Mesenchymal stem cell (in vitro differentiated cells and primary cell): ENCODE measurements around the gene ZSWIM3.
A peak's percentile ranks its signal among the peaks of the same experiment; 100 is the strongest.

Source experiments
- DNase-seq: peaks from one replicate; pipeline ENCODE4 v3.0.0-alpha.2; 2013
- H2AFZ ChIP-seq: one replicate; pipeline ENCODE4 v1.6.1; 2013; ENCODE audit warnings: low read depth, mild to moderate bottlenecking, control low read depth, inconsistent platforms, low read length, moderate library complexity
- H2AK5ac ChIP-seq: 2 replicates; pipeline ENCODE4 v1.6.1; 2013; ENCODE audit warnings: low read length, moderate library complexity, mild to moderate bottlenecking, inconsistent platforms; ENCODE audit not compliant: severe bottlenecking
- H2BK120ac ChIP-seq: one replicate; pipeline ENCODE4 v1.6.1; 2013; ENCODE audit warnings: low read depth, mild to moderate bottlenecking, inconsistent platforms, low read length, moderate library complexity
- H2BK12ac ChIP-seq, 2 experiments: one replicate each; pipeline ENCODE4 v1.6.1; 2013; ENCODE audit warnings: inconsistent platforms in 2 of 2, low read length in 2 of 2, mild to moderate bottlenecking in 2 of 2, moderate library complexity in 2 of 2, control low read depth in 1 of 2
- H2BK15ac ChIP-seq: one replicate; pipeline ENCODE4 v1.6.1; 2013; ENCODE audit warnings: mild to moderate bottlenecking, low read depth, inconsistent platforms; ENCODE audit not compliant: poor library complexity, severe bottlenecking
- H2BK5ac ChIP-seq: 2 replicates; pipeline ENCODE4 v1.6.1; 2013; ENCODE audit warnings: low read depth, mild to moderate bottlenecking, low read length, control low read depth, inconsistent platforms; ENCODE audit not compliant: poor library complexity, severe bottlenecking
- H3K14ac ChIP-seq, 2 experiments: one replicate each; pipeline ENCODE4 v1.6.1; 2013; ENCODE audit warnings: inconsistent platforms in 2 of 2, low read length in 2 of 2, control low read depth in 1 of 2, mild to moderate bottlenecking in 1 of 2, moderate library complexity in 1 of 2
- H3K18ac ChIP-seq, 2 experiments: one replicate each; pipeline ENCODE4 v1.6.1; 2013; ENCODE audit warnings: inconsistent platforms in 2 of 2, low read length in 2 of 2, control low read depth in 1 of 2, low read depth in 1 of 2, mild to moderate bottlenecking in 1 of 2
- H3K23ac ChIP-seq, 2 experiments: one replicate each; pipeline ENCODE4 v1.6.1; 2013; ENCODE audit warnings: inconsistent platforms in 2 of 2, low read length in 2 of 2, mild to moderate bottlenecking in 2 of 2, moderate library complexity in 2 of 2, control low read depth in 1 of 2
- H3K27ac ChIP-seq: 2 replicates; pipeline ENCODE4 v1.5.1; 2013; ENCODE audit warnings: mild to moderate bottlenecking, moderate library complexity, low read length, control low read depth, inconsistent platforms; ENCODE audit not compliant: poor library complexity, severe bottlenecking
- H3K27me3 ChIP-seq, 2 experiments: 2 replicates each; pipeline versions ENCODE4 v1.6.1 to v1.7.0; 2013; ENCODE audit warnings: low read length in 2 of 2, mild to moderate bottlenecking in 2 of 2, moderate library complexity in 2 of 2, control low read depth in 1 of 2, inconsistent platforms in 1 of 2; ENCODE audit not compliant: control insufficient read depth in 1 of 2, insufficient read depth in 1 of 2
- H3K36me3 ChIP-seq, 2 experiments: 2 replicates each; pipeline versions ENCODE4 v1.6.1 to v1.7.0; 2013; ENCODE audit warnings: low read length in 2 of 2, control low read depth in 1 of 2, inconsistent platforms in 1 of 2, low read depth in 1 of 2, mild to moderate bottlenecking in 1 of 2; ENCODE audit not compliant: insufficient read depth in 2 of 2, control insufficient read depth in 1 of 2
- H3K4ac ChIP-seq, 2 experiments: one replicate each; pipeline ENCODE4 v1.6.1; 2013; ENCODE audit warnings: inconsistent platforms in 2 of 2, low read length in 2 of 2, mild to moderate bottlenecking in 2 of 2, moderate library complexity in 2 of 2, control low read depth in 1 of 2, low read depth in 1 of 2
- H3K4me1 ChIP-seq: 2 replicates; pipeline ENCODE4 v1.6.1; 2013; ENCODE audit warnings: low read depth, low read length, control low read depth; ENCODE audit not compliant: control insufficient read depth, insufficient read depth
- H3K4me2 ChIP-seq: 2 replicates; pipeline ENCODE4 v1.6.1; 2013; ENCODE audit warnings: low read length, mild to moderate bottlenecking, inconsistent platforms; ENCODE audit not compliant: poor library complexity, severe bottlenecking
- H3K4me3 ChIP-seq, 2 experiments: 2 replicates each; pipeline versions ENCODE4 v1.5.1 to v1.7.0; 2013; ENCODE audit warnings: low read length in 2 of 2, mild to moderate bottlenecking in 2 of 2, control low read depth in 1 of 2, low read depth in 1 of 2; ENCODE audit not compliant: insufficient read depth in 1 of 2
- H3K79me1 ChIP-seq: replicated peaks from 2 replicates; pipeline ENCODE4 v1.6.1; 2013; ENCODE audit warnings: mild to moderate bottlenecking, control low read depth, low read length, inconsistent platforms; ENCODE audit not compliant: poor library complexity, severe bottlenecking
- H3K9ac ChIP-seq: 2 replicates; pipeline ENCODE4 v1.7.0; 2013; ENCODE audit warnings: mild to moderate bottlenecking, low read length, moderate library complexity
- H3K9me3 ChIP-seq: 2 replicates; pipeline ENCODE4 v1.7.0; 2013; ENCODE audit warnings: mild to moderate bottlenecking, low read length; ENCODE audit not compliant: control insufficient read depth
- H4K8ac ChIP-seq: one replicate; pipeline ENCODE4 v1.6.1; 2013; ENCODE audit warnings: inconsistent platforms, mild to moderate bottlenecking, low read length, moderate library complexity
- H4K91ac ChIP-seq: one replicate; pipeline ENCODE4 v1.6.1; 2013; ENCODE audit warnings: mild to moderate bottlenecking, low read length, inconsistent platforms
- WGBS: methylation state at CpG from one replicate; pipeline ENCODE4 v1.1.7; 2013; ENCODE audit warnings: mixed read lengths; 5-methylcytosine and 5-hydroxymethylcytosine counted together

ZSWIM3 gene

GRCh38 chr20:45857882-45858216 lies 435 bp downstream of the ZSWIM3 start:
- Histone ChIP-seq H3K4me1 (peaks cover 23% of the 10 kb centered on the region), H3K4me3 (peak overlapping the region; percentile 59 to 94), H3K18ac (peak overlapping the region; percentile 1 to 34), H3K9me3 (no peaks in the 10 kb centered on the region), H3K79me1 (peaks cover 35% of the 10 kb centered on the region), H2AFZ (peak overlapping the region; percentile 49), H3K9ac (peak overlapping the region; percentile 90), H3K4ac (peak overlapping the region in 1 of 2 experiments; percentile 88), H2BK5ac (no peak overlapping the region), H3K27me3 (no peaks in the 10 kb centered on the region), H4K91ac (peak overlapping the region; percentile 34), H2BK15ac (peak overlapping the region; percentile 8), H3K14ac (peak overlapping the region in 1 of 2 experiments; percentile 21), H3K27ac (peak overlapping the region; percentile 12), H3K23ac (no peak overlapping the region), H2AK5ac (peak overlapping the region; percentile 57), H2BK120ac (no peak overlapping the region), H4K8ac (peak overlapping the region; percentile 96), H2BK12ac (no peak overlapping the region), H3K4me2 (peak overlapping the region; percentile 64), H3K36me3 (peaks cover 5 to 21% of the 10 kb centered on the region in 2 experiments)
- no peak for DNase-seq
- WGBS, result 8% methylated on average over 4 of the region's 13 CpGs

DNA sequence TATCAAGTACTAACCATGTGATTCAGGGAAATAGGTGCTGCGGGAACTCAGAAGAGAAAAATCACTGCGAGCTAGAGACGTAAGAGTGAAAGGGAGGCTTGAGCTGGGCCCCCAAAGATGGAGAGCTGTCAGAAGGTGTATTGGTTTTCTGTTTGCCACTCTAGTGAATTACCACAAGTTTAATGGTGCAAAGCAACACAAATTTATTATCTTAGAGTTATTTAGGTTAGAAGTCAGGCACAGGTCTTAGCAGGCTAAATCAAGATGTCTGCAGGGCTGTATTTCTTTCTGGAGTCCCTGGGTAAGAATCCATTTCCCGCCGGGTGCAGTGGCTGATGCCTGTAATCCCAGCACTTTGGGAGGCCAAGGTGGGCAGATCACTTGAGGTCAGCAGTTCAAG lies 2.5 kb downstream of the ZSWIM3 start:
- Histone ChIP-seq H2BK15ac (no peak overlapping the region), H2AK5ac (no peak overlapping the region), H3K9me3 (no peaks in the 10 kb centered on the region), H3K18ac (no peak overlapping the region), H4K91ac (no peak overlapping the region), H3K27ac (no peak overlapping the region), H3K4me3 (no peak overlapping the region), H2BK12ac (no peak overlapping the region), H3K4ac (no peak overlapping the region), H4K8ac (no peak overlapping the region), H3K23ac (no peak overlapping the region), H3K36me3 (peaks cover 3% of the 10 kb centered on the region in 2 experiments), H3K4me1 (peaks cover 21% of the 10 kb centered on the region), H3K9ac (no peak overlapping the region), H3K79me1 (peaks cover 27% of the 10 kb centered on the region), H2AFZ (no peak overlapping the region), H3K14ac (no peak overlapping the region), H2BK5ac (no peak overlapping the region), H3K4me2 (no peak overlapping the region), H3K27me3 (no peaks in the 10 kb centered on the region), H2BK120ac (no peak overlapping the region)
- DNase-seq, result no peak
- WGBS, result 100% methylated on average over 5 of the region's 5 CpGs

GRCh38 chr20:45860560-45861220 lies 3.3 kb downstream of the ZSWIM3 start:
- H3K4me3 ChIP-seq, result no peak overlapping the region
- H3K36me3 ChIP-seq, result no peaks in the 10 kb centered on the region
- H3K18ac ChIP-seq, result no peak overlapping the region
- H2BK120ac ChIP-seq, result no peak overlapping the region
- no peak overlapping the region for H2AFZ ChIP-seq
- H3K4ac ChIP-seq, result no peak overlapping the region
- H3K4me2 ChIP-seq, result no peak overlapping the region
- H3K14ac ChIP-seq, result no peak overlapping the region
- no peaks in the 10 kb centered on the region for H3K9me3 ChIP-seq
- H3K4me1 ChIP-seq, result peaks cover 19% of the 10 kb centered on the region
- 44% methylated on average over 7 of the region's 7 CpGs for WGBS
- H4K8ac ChIP-seq, result no peak overlapping the region
- H3K27ac ChIP-seq, result no peak overlapping the region
- no peak overlapping the region for H3K9ac ChIP-seq
- H3K79me1 ChIP-seq, result peaks cover 23% of the 10 kb centered on the region
- no peak overlapping the region for H3K23ac ChIP-seq
- no peak overlapping the region for H2BK5ac ChIP-seq
- H2AK5ac ChIP-seq, result no peak overlapping the region
- H2BK12ac ChIP-seq, result no peak overlapping the region
- H3K27me3 ChIP-seq, result no peaks in the 10 kb centered on the region
- DNase-seq, result peak; percentile 61
- H2BK15ac ChIP-seq, result no peak overlapping the region
- no peak overlapping the region for H4K91ac ChIP-seq

- Histone ChIP-seq H3K4me1 (peaks cover 12% of the 10 kb centered on the region), H3K18ac (no peak overlapping the region), H3K4me3 (no peak overlapping the region), H3K27ac (no peak overlapping the region), H3K36me3 (no peaks in the 10 kb centered on the region), H2AK5ac (no peak overlapping the region), H3K9ac (no peak overlapping the region), H3K79me1 (peaks cover 24% of the 10 kb centered on the region), H2AFZ (no peak overlapping the region), H3K23ac (no peak overlapping the region), H4K8ac (peak overlapping the region; percentile 23), H2BK12ac (no peak overlapping the region), H2BK15ac (no peak overlapping the region), H3K27me3 (no peaks in the 10 kb centered on the region), H3K14ac (no peak overlapping the region), H3K4me2 (no peak overlapping the region), H3K9me3 (no peaks in the 10 kb centered on the region), H2BK120ac (no peak overlapping the region), H2BK5ac (no peak overlapping the region), H3K4ac (no peak overlapping the region), H4K91ac (no peak overlapping the region)
- 99% methylated on average over 5 of the region's 7 CpGs for WGBS
- DNase-seq, result no peak
Measured at GRCh38 chr20:45861221-45862075, 4.0 kb downstream of the ZSWIM3 start.
